Immature natural killer cell (primary cell): ENCODE results near the gene LIMS3. TPM values are rescaled to one million over a fixed set of nuclear protein-coding genes. Genes with fewer than 3 reads are reported as not detected.
"Not testable (repeated sequence)": the region's sequence is repeated elsewhere in the genome, so short reads cannot be mapped to it uniquely, and the experiment has no call there.

ENCODE experiments used
- DNase-seq, 3 donors: peaks; one replicate each; pipeline ENCODE4 v3.0.0; 2022; ENCODE audit warnings: mixed read lengths in 1 of 3
- H3K27ac Mint-ChIP-seq, 6 donors: one replicate each; pipeline ENCODE4 v1.8.0; 2020; ENCODE audit warnings: mixed read lengths in 6 of 6, mild to moderate bottlenecking in 5 of 6, inconsistent platforms in 4 of 6, moderate library complexity in 3 of 6
- H3K27me3 Mint-ChIP-seq, 3 donors: one replicate each; pipeline ENCODE4 v1.8.0; 2020 to 2021; ENCODE audit warnings: low read depth in 3 of 3, mild to moderate bottlenecking in 3 of 3, mixed read lengths in 3 of 3, moderate library complexity in 3 of 3, inconsistent platforms in 1 of 3
- H3K36me3 Mint-ChIP-seq, 3 donors: one replicate each; pipeline ENCODE4 v1.8.0; 2020; ENCODE audit warnings: mixed read lengths in 3 of 3, inconsistent platforms in 2 of 3, mild to moderate bottlenecking in 2 of 3
- H3K4me1 Mint-ChIP-seq, 2 donors: one replicate each; pipeline ENCODE4 v1.8.0; 2020; ENCODE audit warnings: inconsistent platforms in 2 of 2, mild to moderate bottlenecking in 2 of 2, mixed read lengths in 2 of 2, moderate library complexity in 1 of 2
- H3K4me3 Mint-ChIP-seq, 5 donors: one replicate each; pipeline ENCODE4 v1.8.0; 2020; ENCODE audit warnings: mild to moderate bottlenecking in 5 of 5, mixed read lengths in 5 of 5, inconsistent platforms in 3 of 5, moderate library complexity in 3 of 5
- H3K9me3 Mint-ChIP-seq, 6 donors: one replicate each; pipeline ENCODE4 v1.8.0; 2020; ENCODE audit warnings: mild to moderate bottlenecking in 6 of 6, mixed read lengths in 6 of 6, inconsistent platforms in 4 of 6, moderate library complexity in 3 of 6
- polyA plus RNA-seq, 3 donors: library from polyadenylated mRNA; unstranded; fragments of 300-500 nt; fragmentation: Illumina TruSeq; gene quantifications; one replicate each; pipeline ENCODE4 v1.2.3, GENCODE V29; 2021

The LIMS3 gene
- polyA plus RNA-seq, 3 donors from 2014 or later, result 0.98 to 4.0 (median 1.1) TPM

DNA sequence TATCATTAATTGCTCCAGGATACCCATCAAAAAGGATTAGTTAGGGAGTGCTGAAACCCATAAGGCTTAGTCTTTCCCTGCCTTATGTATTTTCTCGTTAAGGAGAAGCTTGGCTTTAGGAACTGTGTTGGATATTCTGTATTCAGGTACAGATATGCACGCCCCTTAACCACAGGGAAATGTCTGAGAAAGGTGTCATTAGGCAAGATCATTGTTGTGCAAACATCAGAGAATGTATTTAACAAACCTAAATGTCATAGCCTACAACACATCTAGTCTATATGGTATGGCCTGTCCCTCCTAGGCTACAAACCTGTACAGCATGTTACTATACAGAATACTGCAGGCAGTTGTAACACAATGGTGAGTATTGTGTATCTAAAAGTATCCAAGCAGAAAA lies 10.1 kb downstream of the LIMS3 start:
- H3K4me1 Mint-ChIP-seq, H3K27me3 Mint-ChIP-seq, DNase-seq, H3K36me3 Mint-ChIP-seq, H3K9me3 Mint-ChIP-seq, H3K27ac Mint-ChIP-seq, H3K4me3 Mint-ChIP-seq: not testable (repeated sequence)

GRCh38 chr2:109910789-109911188 lies 12.3 kb downstream of the LIMS3 start:
- H3K27ac Mint-ChIP-seq, H3K27me3 Mint-ChIP-seq, DNase-seq, H3K9me3 Mint-ChIP-seq, H3K4me1 Mint-ChIP-seq, H3K36me3 Mint-ChIP-seq, H3K4me3 Mint-ChIP-seq: not testable (repeated sequence)

- not testable (repeated sequence) for H3K9me3 Mint-ChIP-seq, DNase-seq, H3K36me3 Mint-ChIP-seq, H3K27me3 Mint-ChIP-seq, H3K27ac Mint-ChIP-seq, H3K4me1 Mint-ChIP-seq, H3K4me3 Mint-ChIP-seq
Measured at GRCh38 chr2:109913911-109914310, 15.4 kb downstream of the LIMS3 start.

GRCh38 chr2:109914552-109914951 lies 16.1 kb downstream of the LIMS3 start:
- not testable (repeated sequence) for H3K36me3 Mint-ChIP-seq, H3K4me3 Mint-ChIP-seq, H3K27ac Mint-ChIP-seq, DNase-seq, H3K9me3 Mint-ChIP-seq, H3K27me3 Mint-ChIP-seq, H3K4me1 Mint-ChIP-seq

DNA sequence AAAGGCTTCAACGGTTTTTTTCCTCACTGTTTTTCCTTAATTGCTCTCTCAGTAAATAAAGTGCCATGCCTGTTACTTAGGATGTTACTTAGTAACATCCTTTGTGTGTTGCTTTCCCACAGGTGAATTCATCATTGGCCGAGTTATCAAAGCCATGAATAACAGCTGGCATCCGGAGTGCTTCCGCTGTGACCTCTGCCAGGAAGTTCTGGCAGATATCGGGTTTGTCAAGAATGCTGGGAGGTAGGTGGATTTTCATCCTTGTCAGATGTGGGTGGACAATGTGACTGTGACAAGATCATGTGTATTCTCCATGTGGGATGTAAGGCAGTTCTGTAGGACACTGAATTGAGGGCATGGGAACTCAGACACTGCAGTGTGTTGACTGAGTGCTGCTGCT lies 17.3 kb downstream of the LIMS3 start:
- H3K27ac Mint-ChIP-seq, H3K9me3 Mint-ChIP-seq, H3K27me3 Mint-ChIP-seq, DNase-seq, H3K4me1 Mint-ChIP-seq, H3K4me3 Mint-ChIP-seq, H3K36me3 Mint-ChIP-seq: not testable (repeated sequence)

DNA sequence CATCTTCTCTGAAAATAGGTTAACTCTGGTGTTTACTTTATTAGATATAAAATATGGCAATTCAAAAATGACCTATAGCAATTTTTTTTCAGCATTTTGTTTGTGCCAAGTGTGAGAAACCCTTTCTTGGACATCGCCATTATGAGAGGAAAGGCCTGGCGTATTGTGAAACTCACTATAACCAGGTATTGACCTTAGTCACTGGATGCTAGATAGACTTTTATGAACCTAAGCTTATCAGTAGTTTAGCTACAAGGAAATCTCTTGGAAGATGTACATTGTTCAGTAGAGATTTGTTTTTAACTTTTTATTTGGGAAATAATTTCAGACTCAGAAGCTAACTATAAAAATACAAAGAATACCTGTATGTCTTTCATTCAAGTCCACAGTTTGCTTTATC lies 21.7 kb downstream of the LIMS3 start:
- H3K27ac Mint-ChIP-seq, H3K4me3 Mint-ChIP-seq, DNase-seq, H3K9me3 Mint-ChIP-seq, H3K4me1 Mint-ChIP-seq, H3K36me3 Mint-ChIP-seq, H3K27me3 Mint-ChIP-seq: not testable (repeated sequence)

DNA sequence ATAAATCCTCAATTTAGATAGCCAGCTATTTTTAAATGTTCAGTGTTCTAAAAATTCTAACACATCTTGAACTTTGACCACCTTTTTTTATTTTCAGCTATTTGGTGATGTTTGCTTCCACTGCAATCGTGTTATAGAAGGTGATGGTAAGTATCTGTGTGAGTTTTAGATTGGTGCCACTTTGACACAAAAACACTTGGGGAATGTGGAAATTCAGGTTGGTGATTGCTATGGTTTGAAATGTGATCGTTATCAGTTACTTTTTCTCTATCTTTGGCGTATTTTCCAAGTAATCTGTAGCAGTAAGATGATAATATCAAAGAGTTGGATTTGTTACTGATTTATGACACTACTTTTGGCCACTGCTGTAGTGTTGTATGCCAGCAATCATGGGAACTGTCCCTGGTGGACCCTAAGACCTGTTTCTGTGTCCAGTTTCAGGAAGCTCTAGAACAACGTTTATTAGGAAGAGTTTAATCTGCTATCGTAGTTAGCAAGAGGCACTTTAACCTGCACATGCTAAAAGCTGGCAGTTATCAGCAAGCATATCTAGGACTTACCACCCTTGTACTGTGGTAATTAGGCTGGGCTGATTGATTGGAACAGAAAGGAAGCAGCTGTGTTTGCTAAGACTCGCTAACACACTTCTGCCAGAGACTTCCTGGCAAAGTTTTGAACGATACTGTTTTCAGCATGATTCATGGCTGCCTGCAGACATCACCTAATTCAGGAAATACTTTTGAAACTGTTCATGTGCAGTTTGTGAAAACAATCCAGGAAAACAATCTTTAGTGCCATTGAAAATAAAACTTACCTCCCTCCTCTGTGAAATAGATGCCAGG lies 23.3 kb downstream of the LIMS3 start:
- H3K9me3 Mint-ChIP-seq, H3K27ac Mint-ChIP-seq, H3K27me3 Mint-ChIP-seq, H3K4me1 Mint-ChIP-seq, H3K36me3 Mint-ChIP-seq, DNase-seq, H3K4me3 Mint-ChIP-seq: not testable (repeated sequence)

DNA sequence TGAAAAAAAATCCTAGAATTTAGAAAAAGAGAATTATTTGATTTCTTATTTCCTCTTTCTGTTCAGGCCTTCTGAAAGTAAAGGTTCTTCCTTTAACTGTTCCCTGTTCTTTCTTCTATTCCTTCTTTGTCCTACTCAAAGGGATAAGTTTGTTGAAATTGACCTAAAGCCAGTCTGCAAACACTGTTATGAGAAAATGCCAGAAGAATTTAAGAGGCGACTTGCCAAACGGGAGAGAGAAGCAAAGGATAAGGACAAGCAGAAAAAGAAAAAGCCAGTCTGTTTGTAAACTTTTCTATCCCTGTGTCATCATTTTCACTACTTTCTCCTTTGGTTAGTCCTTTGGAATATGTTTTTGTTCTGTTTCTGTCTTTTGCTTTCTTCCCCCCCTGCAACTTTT lies 26.0 kb downstream of the LIMS3 start:
- H3K36me3 Mint-ChIP-seq, H3K9me3 Mint-ChIP-seq, H3K27ac Mint-ChIP-seq, H3K27me3 Mint-ChIP-seq, DNase-seq, H3K4me3 Mint-ChIP-seq, H3K4me1 Mint-ChIP-seq: not testable (repeated sequence)

- not testable (repeated sequence) for H3K9me3 Mint-ChIP-seq, H3K4me3 Mint-ChIP-seq, H3K4me1 Mint-ChIP-seq, H3K36me3 Mint-ChIP-seq, DNase-seq, H3K27me3 Mint-ChIP-seq, H3K27ac Mint-ChIP-seq
Measured at GRCh38 chr2:109927803-109928202, 29.3 kb downstream of the LIMS3 start.

GRCh38 chr2:109929222-109929621 lies 30.7 kb downstream of the LIMS3 start:
- H3K9me3 Mint-ChIP-seq, H3K36me3 Mint-ChIP-seq, H3K4me3 Mint-ChIP-seq, H3K4me1 Mint-ChIP-seq, DNase-seq, H3K27ac Mint-ChIP-seq, H3K27me3 Mint-ChIP-seq: not testable (repeated sequence)

DNA sequence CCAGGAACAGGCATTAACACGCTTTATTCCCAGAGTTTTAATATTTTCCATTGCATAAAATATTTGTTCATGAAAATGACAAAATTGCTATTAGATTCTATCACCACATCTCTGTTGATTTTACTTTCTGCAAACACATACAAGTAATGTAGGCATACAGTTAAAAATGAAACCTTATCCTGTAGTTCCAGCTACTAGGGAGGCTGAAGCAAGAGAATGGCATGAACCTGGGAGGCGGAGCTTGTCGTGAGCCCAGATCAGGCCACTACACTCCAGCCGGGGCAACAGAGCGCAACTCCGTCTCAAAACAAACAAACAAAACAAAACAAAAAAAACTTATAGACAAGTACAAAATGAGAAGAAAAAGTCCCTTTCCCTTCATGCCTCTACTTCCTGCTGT lies 38.0 kb downstream of the LIMS3 start:
- H3K36me3 Mint-ChIP-seq, H3K27ac Mint-ChIP-seq, H3K27me3 Mint-ChIP-seq, H3K9me3 Mint-ChIP-seq, H3K4me1 Mint-ChIP-seq, H3K4me3 Mint-ChIP-seq, DNase-seq: not testable (repeated sequence)

DNA sequence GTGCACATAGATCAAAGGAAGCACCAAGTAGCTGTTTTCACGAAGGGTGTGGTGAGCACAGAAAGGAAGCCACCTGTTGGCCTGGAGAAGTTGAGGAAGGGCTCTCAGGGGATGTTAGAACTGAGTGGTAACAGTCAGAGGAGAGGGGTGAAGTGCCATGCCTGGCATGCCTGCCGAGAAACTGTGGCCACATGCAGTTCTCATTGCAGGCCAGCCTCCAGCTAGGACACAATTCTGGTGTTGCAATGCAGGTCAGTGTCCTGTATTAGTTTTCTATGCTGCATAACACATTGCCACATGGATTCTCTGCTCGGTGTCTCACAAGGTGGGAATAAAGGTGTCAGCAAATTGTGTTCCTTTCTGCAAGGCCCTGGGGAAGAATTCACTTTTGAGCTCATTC lies 46.9 kb downstream of the LIMS3 start:
- not testable (repeated sequence) for DNase-seq, H3K9me3 Mint-ChIP-seq, H3K36me3 Mint-ChIP-seq, H3K27me3 Mint-ChIP-seq, H3K4me3 Mint-ChIP-seq, H3K4me1 Mint-ChIP-seq, H3K27ac Mint-ChIP-seq

DNA sequence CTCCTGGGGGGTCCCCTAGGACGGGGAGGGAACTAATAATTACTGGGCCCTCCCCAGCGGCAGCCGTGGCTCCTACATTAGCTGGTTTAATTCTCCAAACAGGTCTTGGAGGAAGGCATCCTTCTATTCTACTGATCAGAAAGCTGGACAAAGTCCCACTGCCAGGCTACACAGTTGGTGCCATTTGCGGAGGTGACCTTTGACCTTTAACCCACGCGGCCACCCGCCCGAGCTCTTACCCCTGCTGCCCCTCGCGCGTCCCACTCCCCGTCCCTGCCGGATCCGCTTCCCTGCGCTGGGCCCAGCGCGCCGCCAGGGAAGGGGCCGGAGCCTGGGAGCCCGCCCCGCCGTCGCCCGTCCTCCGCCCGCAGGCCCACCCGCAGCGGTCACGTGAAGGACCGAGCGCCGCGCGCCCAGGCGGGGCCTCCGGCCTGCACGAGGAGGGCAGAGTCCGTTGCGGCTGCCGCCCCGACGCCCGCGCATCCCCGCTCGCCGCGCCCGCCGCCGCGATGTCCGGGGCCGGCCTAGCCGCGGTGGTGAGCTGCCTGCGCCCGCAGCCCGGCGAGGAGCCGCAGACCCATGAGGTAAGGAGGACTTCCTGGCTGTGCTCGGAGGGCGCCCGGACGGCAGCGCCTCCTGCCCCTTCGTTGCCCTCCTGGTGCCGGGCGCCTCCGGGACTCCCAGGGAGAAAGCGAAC lies 48.9 kb downstream of the LIMS3 start:
- H3K4me1 Mint-ChIP-seq, H3K27ac Mint-ChIP-seq, DNase-seq, H3K36me3 Mint-ChIP-seq, H3K27me3 Mint-ChIP-seq, H3K4me3 Mint-ChIP-seq, H3K9me3 Mint-ChIP-seq: not testable (repeated sequence)

GRCh38 chr2:109947959-109948520 lies 49.6 kb downstream of the LIMS3 start:
- H3K27ac Mint-ChIP-seq, H3K27me3 Mint-ChIP-seq, H3K36me3 Mint-ChIP-seq, H3K4me1 Mint-ChIP-seq, H3K4me3 Mint-ChIP-seq, H3K9me3 Mint-ChIP-seq, DNase-seq: not testable (repeated sequence)
